Measurements from ENCODE around the gene ENOSF1. TPM values are rescaled to one million over a fixed set of nuclear protein-coding genes. Genes with fewer than 3 reads are reported as not detected.
A peak's percentile ranks its signal among the peaks of the same experiment; 100 is the strongest.
"Not testable (repeated sequence)": the region's sequence is repeated elsewhere in the genome, so short reads cannot be mapped to it uniquely, and the experiment has no call there.

The ENOSF1 gene
- polyA plus RNA-seq, 2 of the 4 experiments (the other 2 are of a cell fraction): 27.3 to 30.0 TPM

DNA sequence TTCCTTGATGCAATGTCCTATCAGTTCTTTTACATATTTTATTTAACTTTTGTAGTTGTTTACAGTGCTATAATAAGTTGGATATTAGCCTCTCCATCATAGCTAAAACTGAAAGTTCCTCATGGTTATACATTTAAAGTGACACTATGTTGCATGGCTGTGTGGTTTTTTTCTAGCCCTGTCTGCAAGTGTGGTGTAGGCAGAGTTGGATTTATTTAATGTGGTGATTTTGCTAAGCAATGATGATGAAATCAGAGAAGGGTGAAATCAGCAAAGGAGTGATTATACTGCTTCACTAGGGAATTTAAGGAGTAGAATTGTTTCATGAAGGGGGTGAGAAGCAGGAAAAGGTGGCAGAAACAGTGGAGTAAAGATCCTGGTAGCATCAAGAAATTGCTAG lies 18.3 kb upstream of the ENOSF1 start:
- ATAC-seq: no peak
- no peak for FAIRE-seq
- Histone ChIP-seq H3K27ac (no peak overlapping the region), H3K9me3 (no peaks in the 10 kb centered on the region), H3K4me3 (no peak overlapping the region), H3K4me2 (no peak overlapping the region), H3K4me1 (no peaks in the 10 kb centered on the region)
- DNase-seq (ENCODE audit: low read depth in 1 of 2, low spot score in 1 of 2): no peak
- ChIA-PET CTCF (no interaction called here), POLR2A (no interaction called here)
- TF ChIP-seq MAFK (IDR thresholded peaks at IDR 0.05; ENCODE audit: partially characterized antibody) (no peak), FOSB (CRISPR knock-in tag; IDR thresholded peaks at IDR 0.05) (no peak), NPAS2 (CRISPR knock-in tag; IDR thresholded peaks at IDR 0.05; ENCODE audit: borderline replicate concordance) (no peak), JUNB (IDR thresholded peaks at IDR 0.05) (no peak)
- TF ChIP-seq, protein P1, sequence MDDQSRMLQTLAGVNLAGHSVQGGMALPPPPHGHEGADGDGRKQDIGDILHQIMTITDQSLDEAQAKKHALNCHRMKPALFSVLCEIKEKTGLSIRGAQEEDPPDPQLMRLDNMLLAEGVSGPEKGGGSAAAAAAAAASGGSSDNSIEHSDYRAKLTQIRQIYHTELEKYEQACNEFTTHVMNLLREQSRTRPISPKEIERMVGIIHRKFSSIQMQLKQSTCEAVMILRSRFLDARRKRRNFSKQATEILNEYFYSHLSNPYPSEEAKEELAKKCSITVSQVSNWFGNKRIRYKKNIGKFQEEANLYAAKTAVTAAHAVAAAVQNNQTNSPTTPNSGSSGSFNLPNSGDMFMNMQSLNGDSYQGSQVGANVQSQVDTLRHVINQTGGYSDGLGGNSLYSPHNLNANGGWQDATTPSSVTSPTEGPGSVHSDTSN (IDR thresholded peaks at IDR 0.05): no peak
- TF ChIP-seq, protein P2, sequence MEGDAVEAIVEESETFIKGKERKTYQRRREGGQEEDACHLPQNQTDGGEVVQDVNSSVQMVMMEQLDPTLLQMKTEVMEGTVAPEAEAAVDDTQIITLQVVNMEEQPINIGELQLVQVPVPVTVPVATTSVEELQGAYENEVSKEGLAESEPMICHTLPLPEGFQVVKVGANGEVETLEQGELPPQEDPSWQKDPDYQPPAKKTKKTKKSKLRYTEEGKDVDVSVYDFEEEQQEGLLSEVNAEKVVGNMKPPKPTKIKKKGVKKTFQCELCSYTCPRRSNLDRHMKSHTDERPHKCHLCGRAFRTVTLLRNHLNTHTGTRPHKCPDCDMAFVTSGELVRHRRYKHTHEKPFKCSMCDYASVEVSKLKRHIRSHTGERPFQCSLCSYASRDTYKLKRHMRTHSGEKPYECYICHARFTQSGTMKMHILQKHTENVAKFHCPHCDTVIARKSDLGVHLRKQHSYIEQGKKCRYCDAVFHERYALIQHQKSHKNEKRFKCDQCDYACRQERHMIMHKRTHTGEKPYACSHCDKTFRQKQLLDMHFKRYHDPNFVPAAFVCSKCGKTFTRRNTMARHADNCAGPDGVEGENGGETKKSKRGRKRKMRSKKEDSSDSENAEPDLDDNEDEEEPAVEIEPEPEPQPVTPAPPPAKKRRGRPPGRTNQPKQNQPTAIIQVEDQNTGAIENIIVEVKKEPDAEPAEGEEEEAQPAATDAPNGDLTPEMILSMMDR (IDR thresholded peaks at IDR 0.05): no peak
- TF ChIP-seq, protein P3, sequence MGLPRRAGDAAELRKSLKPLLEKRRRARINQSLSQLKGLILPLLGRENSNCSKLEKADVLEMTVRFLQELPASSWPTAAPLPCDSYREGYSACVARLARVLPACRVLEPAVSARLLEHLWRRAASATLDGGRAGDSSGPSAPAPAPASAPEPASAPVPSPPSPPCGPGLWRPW (IDR thresholded peaks at IDR 0.05): no peak

DNA sequence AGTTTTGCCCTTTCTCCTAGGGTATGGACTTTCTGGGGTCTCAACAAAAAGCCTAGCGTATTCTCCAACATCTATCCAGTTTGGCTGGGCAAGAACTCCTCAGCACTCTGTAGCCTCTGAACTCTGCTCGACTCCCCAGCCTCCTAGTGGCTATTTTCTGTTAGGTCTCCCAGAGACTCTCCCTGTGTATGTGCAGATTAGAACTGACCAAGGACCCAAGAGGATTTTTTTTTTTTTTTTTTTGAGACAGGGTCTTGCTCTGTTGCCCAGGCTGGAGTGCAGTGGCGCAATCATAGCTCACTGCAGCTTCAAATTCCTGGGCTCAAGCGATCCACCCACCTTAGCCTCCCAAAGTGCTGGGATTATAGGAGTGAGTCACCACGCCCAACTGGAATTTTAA lies 17.7 kb upstream of the ENOSF1 start:
- FAIRE-seq, H3K27ac ChIP-seq, H3K4me3 ChIP-seq, CTCF ChIA-PET, H3K9me3 ChIP-seq, H3K4me1 ChIP-seq, POLR2A ChIA-PET, H3K4me2 ChIP-seq: not testable (repeated sequence)
- 85% methylated on average over 5 of the region's 5 CpGs for WGBS (ENCODE audit: missing lambda C conversion rate)
- peak; percentile 83 to 86; a peak in 5 of 6 replicates for ATAC-seq
- DNase-seq (ENCODE audit: low read depth in 1 of 2, low spot score in 1 of 2): peak in 1 of 2 experiments; percentile 16

DNA sequence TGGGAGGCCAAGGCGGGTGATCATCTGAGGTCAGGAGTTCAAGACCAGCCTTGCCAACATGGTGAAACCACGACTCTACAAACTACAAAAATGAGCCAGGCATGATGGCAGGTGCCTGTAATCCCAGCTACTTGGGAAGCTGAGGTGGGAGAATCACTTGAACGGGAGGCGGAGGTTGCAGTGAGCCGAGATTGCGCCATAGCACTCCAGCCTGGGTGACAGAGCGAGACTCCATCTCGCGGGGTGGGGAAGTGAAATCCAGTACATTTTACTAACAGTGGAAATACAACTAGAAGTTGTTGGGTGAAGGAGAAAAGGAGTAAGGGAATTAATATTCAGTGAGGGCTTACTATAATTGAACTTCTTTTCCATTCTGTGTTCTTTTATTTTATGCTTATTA lies 13.2 kb upstream of the ENOSF1 start:
- TF ChIP-seq SREBF2 (IDR thresholded peaks at IDR 0.05): no peak
- TF ChIP-seq, protein P4, sequence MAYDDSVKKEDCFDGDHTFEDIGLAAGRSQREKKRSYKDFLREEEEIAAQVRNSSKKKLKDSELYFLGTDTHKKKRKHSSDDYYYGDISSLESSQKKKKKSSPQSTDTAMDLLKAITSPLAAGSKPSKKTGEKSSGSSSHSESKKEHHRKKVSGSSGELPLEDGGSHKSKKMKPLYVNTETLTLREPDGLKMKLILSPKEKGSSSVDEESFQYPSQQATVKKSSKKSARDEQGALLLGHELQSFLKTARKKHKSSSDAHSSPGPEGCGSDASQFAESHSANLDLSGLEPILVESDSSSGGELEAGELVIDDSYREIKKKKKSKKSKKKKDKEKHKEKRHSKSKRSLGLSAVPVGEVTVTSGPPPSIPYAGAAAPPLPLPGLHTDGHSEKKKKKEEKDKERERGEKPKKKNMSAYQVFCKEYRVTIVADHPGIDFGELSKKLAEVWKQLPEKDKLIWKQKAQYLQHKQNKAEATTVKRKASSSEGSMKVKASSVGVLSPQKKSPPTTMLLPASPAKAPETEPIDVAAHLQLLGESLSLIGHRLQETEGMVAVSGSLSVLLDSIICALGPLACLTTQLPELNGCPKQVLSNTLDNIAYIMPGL (CRISPR knock-in tag; IDR thresholded peaks at IDR 0.05; ENCODE audit: borderline replicate concordance): no peak
- no peak for TF ChIP-seq ZSCAN20 (CRISPR knock-in tag; IDR thresholded peaks at IDR 0.05)
- TF ChIP-seq, protein P5, sequence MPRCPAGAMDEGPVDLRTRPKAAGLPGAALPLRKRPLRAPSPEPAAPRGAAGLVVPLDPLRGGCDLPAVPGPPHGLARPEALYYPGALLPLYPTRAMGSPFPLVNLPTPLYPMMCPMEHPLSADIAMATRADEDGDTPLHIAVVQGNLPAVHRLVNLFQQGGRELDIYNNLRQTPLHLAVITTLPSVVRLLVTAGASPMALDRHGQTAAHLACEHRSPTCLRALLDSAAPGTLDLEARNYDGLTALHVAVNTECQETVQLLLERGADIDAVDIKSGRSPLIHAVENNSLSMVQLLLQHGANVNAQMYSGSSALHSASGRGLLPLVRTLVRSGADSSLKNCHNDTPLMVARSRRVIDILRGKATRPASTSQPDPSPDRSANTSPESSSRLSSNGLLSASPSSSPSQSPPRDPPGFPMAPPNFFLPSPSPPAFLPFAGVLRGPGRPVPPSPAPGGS (IDR thresholded peaks at IDR 0.05): no peak
- TF ChIP-seq ZFP36 (IDR thresholded peaks at IDR 0.05; ENCODE audit: borderline replicate concordance, partially characterized antibody): no peak
- no peak for TF ChIP-seq EHMT2 (IDR thresholded peaks at IDR 0.05; ENCODE audit: low read depth)
- TF ChIP-seq CHD4 (IDR thresholded peaks at IDR 0.05; ENCODE audit: borderline replicate concordance): no peak
- no peak for TF ChIP-seq BHLHE40 (IDR thresholded peaks at IDR 0.05; ENCODE audit: low read depth, low read length)
- TF ChIP-seq, protein P1 (IDR thresholded peaks at IDR 0.05): no peak
- no peak for TF ChIP-seq MAFK (IDR thresholded peaks at IDR 0.05; ENCODE audit: partially characterized antibody)
- TF ChIP-seq TP53 (CRISPR knock-in tag; IDR thresholded peaks at IDR 0.05): no peak
- TF ChIP-seq RAD21 (conservative IDR thresholded peaks at IDR 0.05 in 1 of 2, IDR thresholded peaks at IDR 0.05 in 1 of 2): no peak
- no peak for TF ChIP-seq NPAS2 (CRISPR knock-in tag; IDR thresholded peaks at IDR 0.05; ENCODE audit: borderline replicate concordance)
- no peak for TF ChIP-seq NR3C1 (IDR thresholded peaks at IDR 0.05)
- TF ChIP-seq, protein P6, sequence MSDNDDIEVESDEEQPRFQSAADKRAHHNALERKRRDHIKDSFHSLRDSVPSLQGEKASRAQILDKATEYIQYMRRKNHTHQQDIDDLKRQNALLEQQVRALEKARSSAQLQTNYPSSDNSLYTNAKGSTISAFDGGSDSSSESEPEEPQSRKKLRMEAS (IDR thresholded peaks at IDR 0.05): no peak
- no peak for TF ChIP-seq CEBPB (IDR thresholded peaks at IDR 0.05)
- TF ChIP-seq RFX5 (IDR thresholded peaks at IDR 0.05): no peak
- Histone ChIP-seq H3K4me1 (no peaks in the 10 kb centered on the region), H3K4me3 (no peak overlapping the region), H3K9me3 (no peaks in the 10 kb centered on the region), H3K27ac (no peak overlapping the region), H3K4me2 (no peak overlapping the region)
- ATAC-seq (no peak), DNase-seq (ENCODE audit: low read depth in 1 of 2, low spot score in 1 of 2) (no peak), FAIRE-seq (no peak)
- CTCF ChIA-PET: interaction anchor here (1.5 kb wide), 1 partner anchor 105 kb away, joined by 4 read pairs; no protein-coding TSS in a partner anchor
- POLR2A ChIA-PET: no interaction called here
- 97% methylated on average over 9 of the region's 9 CpGs for WGBS (ENCODE audit: missing lambda C conversion rate)

All from A549 (cell line).